Ovary (tissue), 3 donors: Measurements from ENCODE around the gene ZNF880.

ENCODE experiments used
- CTCF ChIP-seq, 3 donors: fragments of 450-650 bp in 2 of 3; fragments of 200-600 bp in 1 of 3; IDR thresholded peaks; one replicate each; pipeline versions ENCODE4 v1.5.1 to v1.8.0; 2016 to 2022; ENCODE audit warnings: antibody characterized with exemption in 3 of 3, mild to moderate bottlenecking in 1 of 3
- POLR2A ChIP-seq: fragments of 450-650 bp; IDR thresholded peaks from one replicate; pipeline ENCODE4 v1.6.1; 2017; ENCODE audit warnings: antibody characterized with exemption, mild to moderate bottlenecking, moderate library complexity
- donor health status: DM: no; HTN: no; CAD: no.

DNA sequence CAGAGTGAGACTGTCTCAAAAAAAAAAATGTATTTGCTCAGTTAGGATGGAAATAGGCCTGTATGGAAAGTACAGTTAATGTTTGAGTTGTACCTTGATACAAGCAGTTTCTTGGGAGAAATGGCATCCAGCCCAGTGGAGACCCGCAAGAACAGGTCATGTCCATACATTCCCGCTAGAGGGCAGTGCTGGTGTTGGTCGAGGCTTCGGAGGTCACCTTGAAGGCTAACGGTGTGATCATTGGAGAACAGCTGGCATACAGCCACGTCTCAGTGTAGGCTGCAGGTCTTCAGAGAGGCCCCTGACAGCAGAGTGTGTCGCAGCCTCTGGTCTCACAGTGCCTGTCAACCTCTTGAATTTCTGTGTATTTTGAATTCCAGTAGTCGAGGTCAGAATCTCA lies 26.2 kb upstream of the ZNF880 start:
- TF ChIP-seq POLR2A (no peak), CTCF (IDR thresholded peaks at IDR 0.05) (peak in 1 of 3 donors; percentile 15)
